ENCODE data around the gene SAE1. TPM values are rescaled to one million over a fixed set of nuclear protein-coding genes. Genes with fewer than 3 reads are reported as not detected.
A peak's percentile ranks its signal among the peaks of the same experiment; 100 is the strongest.

SAE1 gene
- total RNA-seq, 6 experiments from 2014 or later = 18.8 to 33.2 (median 26.7) TPM

DNA sequence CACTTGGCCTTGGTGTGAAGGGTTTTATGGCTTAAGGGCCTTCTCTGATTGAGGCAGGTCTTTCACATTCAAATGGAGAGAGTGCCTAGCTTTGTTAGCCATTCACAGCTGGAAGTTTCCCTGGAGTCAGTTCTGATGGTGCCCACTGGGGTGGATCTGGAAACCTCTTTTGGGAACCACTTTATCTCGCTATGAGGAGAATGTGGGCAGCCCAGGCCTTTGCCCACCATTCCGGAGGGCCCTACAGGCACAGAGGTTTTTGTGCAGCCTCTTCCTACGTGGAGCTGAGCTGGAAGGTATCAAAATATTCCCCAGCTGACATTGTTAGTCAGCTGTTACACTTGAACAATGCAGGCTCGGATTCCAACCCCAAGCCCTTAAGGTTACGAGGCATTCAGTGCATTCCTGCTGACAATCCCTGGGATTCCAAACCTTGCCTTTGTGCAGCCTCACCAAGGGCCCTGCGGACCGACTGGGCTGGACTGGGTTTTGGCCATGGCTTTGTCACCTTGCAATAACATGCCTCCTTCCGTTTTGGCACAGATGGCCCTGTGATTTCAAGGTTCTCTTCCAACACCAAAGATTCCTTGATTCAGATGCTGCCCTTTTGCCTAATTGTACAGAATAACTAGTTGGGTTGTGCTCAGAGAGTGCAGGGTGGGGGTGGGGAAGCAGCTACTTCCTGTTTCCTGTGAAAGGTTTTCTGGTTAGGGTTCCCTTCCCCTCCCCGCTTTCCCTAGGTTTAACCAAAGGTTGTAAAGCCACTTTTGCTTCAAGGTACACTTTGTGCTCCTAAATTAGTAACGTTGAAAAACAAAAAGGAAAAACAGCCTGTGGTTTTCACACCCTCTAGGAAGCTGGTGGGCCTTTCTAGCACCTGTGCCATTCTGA is 27.0 kb downstream of the SAE1 start:
- WGBS (ENCODE audit: insufficient coverage, low coverage, low lambda C conversion rate, missing lambda C conversion rate) = 37% methylated on average over 5 of the region's 10 CpGs
- H3K4me1 ChIP-seq = peaks cover 0 to 6% (median 2%) of the 10 kb centered on the region in 4 donors
- peak in 2 of 3 donors; percentile 25 to 46 for DNase-seq
- TF ChIP-seq, protein P1, sequence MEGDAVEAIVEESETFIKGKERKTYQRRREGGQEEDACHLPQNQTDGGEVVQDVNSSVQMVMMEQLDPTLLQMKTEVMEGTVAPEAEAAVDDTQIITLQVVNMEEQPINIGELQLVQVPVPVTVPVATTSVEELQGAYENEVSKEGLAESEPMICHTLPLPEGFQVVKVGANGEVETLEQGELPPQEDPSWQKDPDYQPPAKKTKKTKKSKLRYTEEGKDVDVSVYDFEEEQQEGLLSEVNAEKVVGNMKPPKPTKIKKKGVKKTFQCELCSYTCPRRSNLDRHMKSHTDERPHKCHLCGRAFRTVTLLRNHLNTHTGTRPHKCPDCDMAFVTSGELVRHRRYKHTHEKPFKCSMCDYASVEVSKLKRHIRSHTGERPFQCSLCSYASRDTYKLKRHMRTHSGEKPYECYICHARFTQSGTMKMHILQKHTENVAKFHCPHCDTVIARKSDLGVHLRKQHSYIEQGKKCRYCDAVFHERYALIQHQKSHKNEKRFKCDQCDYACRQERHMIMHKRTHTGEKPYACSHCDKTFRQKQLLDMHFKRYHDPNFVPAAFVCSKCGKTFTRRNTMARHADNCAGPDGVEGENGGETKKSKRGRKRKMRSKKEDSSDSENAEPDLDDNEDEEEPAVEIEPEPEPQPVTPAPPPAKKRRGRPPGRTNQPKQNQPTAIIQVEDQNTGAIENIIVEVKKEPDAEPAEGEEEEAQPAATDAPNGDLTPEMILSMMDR (IDR thresholded peaks at IDR 0.05) = no peak
- TF ChIP-seq POLR2A (IDR thresholded peaks at IDR 0.05) = no peak
- intact Hi-C loops (cut with DNase I) = no loop called here
- H3K27ac ChIP-seq = peak overlapping the region in 2 of 3 donors; percentile 39 to 64
- H3K27me3 ChIP-seq = no peaks in the 10 kb centered on the region
- peak; percentile 50 to 78 (median 64) for ATAC-seq
- no peaks in the 10 kb centered on the region for H3K9me3 ChIP-seq
- H3K36me3 ChIP-seq = peaks cover 0 to 38% (median 10%) of the 10 kb centered on the region in 4 donors
- H3K4me3 ChIP-seq = no peak overlapping the region

GRCh38 chr19:47158367-47158791 is 27.7 kb downstream of the SAE1 start:
- no peak overlapping the region for H3K4me3 ChIP-seq
- H3K27ac ChIP-seq = peak overlapping the region; percentile 7 to 64 (median 39)

GRCh38 chr19:47158879-47159503 is 28.4 kb downstream of the SAE1 start:
- no peak for ATAC-seq
- H3K36me3 ChIP-seq = peaks cover 0 to 25% (median 4%) of the 10 kb centered on the region in 4 donors
- 73% methylated on average over 6 of the region's 7 CpGs for whole genome bisulfite sequencing (ENCODE audit: insufficient coverage, low coverage, low lambda C conversion rate, missing lambda C conversion rate)

More at GRCh38 chr19:47158367-47158791, 27.7 kb downstream of the SAE1 start:
- DNase-seq (no peak), ATAC-seq (peak; percentile 34 to 57 (median 50))
- TF ChIP-seq, protein P1 (IDR thresholded peaks at IDR 0.05) = no peak
- TF ChIP-seq POLR2A (IDR thresholded peaks at IDR 0.05) = no peak
- intact Hi-C loops (cut with DNase I) = no loop called here
- Histone ChIP-seq H3K36me3 (peaks cover 0 to 31% (median 6%) of the 10 kb centered on the region in 4 donors), H3K27me3 (no peaks in the 10 kb centered on the region), H3K9me3 (no peaks in the 10 kb centered on the region), H3K4me1 (peaks cover 0 to 6% (median 2%) of the 10 kb centered on the region in 4 donors)
- WGBS (ENCODE audit: insufficient coverage, low coverage, low lambda C conversion rate, missing lambda C conversion rate) = 69% methylated on average over 3 of the region's 8 CpGs

GRCh38 chr19:47161876-47162489 is 31.3 kb downstream of the SAE1 start:
- TF ChIP-seq POLR2A (IDR thresholded peaks at IDR 0.05) = no peak
- TF ChIP-seq, protein P1 (IDR thresholded peaks at IDR 0.05) = no peak
- intact Hi-C loops (cut with DNase I) = no loop called here
- H3K36me3 ChIP-seq = peaks cover 0 to 3% (median under 1%) of the 10 kb centered on the region in 4 donors
- no peak overlapping the region for H3K27ac ChIP-seq
- peaks cover 0 to 6% (median 2%) of the 10 kb centered on the region in 4 donors for H3K4me1 ChIP-seq
- H3K9me3 ChIP-seq = no peaks in the 10 kb centered on the region
- no peak overlapping the region for H3K4me3 ChIP-seq
- no peak for ATAC-seq
- WGBS (ENCODE audit: insufficient coverage, low coverage, low lambda C conversion rate, missing lambda C conversion rate) = 70% methylated on average over 3 of the region's 3 CpGs
- DNase-seq = no peak
- no peaks in the 10 kb centered on the region for H3K27me3 ChIP-seq

More at GRCh38 chr19:47158879-47159503, 28.4 kb downstream of the SAE1 start:
- TF ChIP-seq POLR2A (IDR thresholded peaks at IDR 0.05) = no peak
- TF ChIP-seq, protein P1 (IDR thresholded peaks at IDR 0.05) = no peak
- no peaks in the 10 kb centered on the region for H3K9me3 ChIP-seq
- peak overlapping the region in 1 of 3 donors; percentile 39 for H3K27ac ChIP-seq
- no peaks in the 10 kb centered on the region for H3K27me3 ChIP-seq
- DNase-seq = no peak
- H3K4me1 ChIP-seq = peaks cover 0 to 6% (median 2%) of the 10 kb centered on the region in 4 donors
- intact Hi-C loops (cut with DNase I) = no loop called here
- H3K4me3 ChIP-seq = no peak overlapping the region
